Pons (tissue), 1 donor: Measurements from ENCODE around the gene TM4SF4.
"Not testable (repeated sequence)": the region's sequence is repeated elsewhere in the genome, so short reads cannot be mapped to it uniquely, and the experiment has no call there.

Experiments used
- DNase-seq: peaks from one replicate; pipeline ENCODE4 v3.0.0-alpha.2; 2016; ENCODE audit warnings: low spot score

Gene TM4SF4, protein sequence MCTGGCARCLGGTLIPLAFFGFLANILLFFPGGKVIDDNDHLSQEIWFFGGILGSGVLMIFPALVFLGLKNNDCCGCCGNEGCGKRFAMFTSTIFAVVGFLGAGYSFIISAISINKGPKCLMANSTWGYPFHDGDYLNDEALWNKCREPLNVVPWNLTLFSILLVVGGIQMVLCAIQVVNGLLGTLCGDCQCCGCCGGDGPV

DNA sequence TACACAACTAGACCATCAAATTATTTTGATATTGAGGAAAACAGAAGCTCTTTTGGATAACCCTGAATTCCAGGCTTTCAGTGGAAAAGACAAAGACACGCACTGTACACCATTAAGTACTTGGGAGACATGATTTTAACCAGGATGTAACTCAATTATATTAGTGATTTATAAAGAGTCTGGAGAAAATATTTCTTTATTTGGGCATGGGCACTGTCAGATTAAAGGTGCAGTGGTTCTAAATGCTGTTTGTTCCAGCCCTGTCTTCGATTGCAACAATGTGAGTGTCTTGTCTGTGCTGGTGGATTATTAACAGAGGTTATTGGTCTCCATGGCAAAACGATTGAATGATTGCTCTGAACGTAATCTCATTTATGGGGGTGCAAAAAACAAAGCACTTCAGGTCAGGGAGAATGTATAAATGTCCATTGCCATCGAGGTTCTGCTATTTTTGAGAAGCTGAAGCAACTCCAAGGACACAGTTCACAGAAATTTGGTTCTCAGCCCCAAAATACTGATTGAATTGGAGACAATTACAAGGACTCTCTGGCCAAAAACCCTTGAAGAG, at the start of gene TM4SF4:
Gene TM4SF4, plus strand, starts transcription at position 448 of the 568 bp plus-strand sequence. CDS start 181 bp downstream, outside the sequence.
- no peak for DNase-seq

- no peak for DNase-seq
These were observed 49.6 kb upstream of the TM4SF4 start for GRCh38 chr3:149424918-149425317.

DNA sequence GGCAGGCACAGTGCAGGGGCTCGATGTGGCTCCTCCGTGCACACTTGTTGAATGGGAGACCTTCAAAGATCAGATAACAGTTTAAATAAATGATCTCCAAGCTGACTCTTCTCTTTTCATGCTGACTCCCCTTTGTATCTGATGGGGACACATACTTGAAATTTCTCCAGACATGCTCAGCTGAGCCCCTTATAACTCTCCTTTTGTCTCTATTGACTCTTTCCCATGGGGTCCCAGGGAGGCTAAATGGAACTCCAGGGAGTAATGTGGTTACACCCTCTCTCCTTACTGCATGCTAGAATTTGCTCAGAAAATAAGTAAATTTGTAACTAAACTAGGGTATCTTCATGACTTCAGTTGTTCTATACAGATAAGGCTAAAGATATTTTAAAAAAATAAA, 48.2 kb upstream of the TM4SF4 start:
- DNase-seq, result no peak

DNA sequence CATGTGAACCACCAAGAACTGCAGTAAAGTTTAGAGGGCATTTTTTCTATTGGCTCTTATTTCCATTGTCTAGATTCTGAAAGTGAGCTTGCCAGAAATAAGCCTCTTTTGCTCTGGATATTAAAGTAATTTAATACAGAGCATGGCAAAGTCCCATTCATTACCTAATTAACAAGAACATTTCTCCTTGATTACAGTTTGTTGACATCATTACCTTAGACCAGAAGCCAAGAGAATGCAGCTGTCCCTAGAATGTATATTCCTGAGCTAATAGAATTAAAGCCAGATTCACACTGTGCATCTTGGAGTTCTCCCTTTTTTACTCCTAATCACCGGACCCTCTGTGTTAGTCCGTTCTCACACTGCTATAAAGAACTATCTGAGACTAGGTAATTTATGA, 46.4 kb upstream of the TM4SF4 start:
- no peak for DNase-seq

GRCh38 chr3:149430216-149430615, 44.3 kb upstream of the TM4SF4 start:
- no peak for DNase-seq

DNA sequence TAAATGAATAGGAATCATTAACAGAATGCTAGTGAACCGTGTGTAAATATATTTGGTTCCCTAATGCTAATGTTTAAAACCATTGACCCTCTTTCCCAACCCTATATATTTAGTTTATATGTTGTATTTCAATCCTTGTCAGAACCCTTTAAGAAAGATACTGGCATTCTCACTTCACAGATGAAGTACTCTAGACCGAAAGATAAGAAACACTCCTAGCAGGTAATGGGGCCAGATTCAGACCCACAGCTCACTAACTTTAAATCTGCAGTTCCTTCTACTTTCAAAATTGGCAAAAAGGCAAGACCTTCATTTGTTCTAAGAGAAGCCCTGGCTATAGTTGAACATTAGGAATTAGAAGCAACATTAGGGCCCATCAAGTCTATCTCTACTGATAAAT, 42.3 kb upstream of the TM4SF4 start:
- DNase-seq, result no peak

DNA sequence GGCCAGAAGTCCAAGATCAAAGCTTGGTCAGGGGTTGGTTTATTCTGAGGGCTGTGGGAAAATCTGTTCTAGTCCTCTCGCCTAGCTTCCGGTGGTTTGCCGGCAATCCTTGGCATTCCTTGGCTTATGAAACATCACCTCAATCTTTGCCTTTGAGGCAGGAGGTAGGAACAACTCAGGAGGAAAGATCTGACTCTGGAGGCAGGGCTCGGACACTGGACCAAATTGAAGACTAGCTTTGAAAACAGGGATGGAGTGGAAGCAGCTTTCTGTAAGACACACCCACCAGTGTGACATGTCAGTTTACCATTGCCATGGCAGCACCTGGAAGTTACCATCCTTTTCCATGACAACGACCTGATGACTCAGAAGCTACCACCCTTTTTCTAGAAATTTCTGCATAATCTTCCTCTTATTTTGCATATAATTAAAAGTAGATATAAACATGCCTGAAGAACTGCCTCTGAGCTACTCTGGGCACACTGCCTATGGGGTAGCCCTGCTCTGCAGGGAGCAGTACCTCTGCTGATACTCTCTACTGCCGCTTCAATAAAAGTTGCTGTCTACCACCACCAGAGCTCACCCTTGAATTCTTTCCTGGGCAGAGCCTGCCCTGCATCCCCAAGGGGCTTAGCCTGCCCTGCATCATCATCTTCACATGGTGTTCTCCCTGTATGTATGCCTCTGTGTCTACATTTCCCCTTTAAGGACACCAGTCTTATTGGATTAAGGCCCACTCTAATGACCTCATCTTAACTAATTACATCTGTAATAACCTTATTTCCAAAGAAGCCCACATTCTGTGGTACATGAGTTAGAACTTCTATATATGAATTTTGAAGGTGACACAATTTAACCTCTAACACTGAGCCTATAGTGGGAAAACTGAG, 38.3 kb upstream of the TM4SF4 start:
- DNase-seq, result no peak

- DNase-seq, result no peak
These were observed 37.2 kb upstream of the TM4SF4 start for GRCh38 chr3:149437286-149437685.

GRCh38 chr3:149437710-149438109, 36.8 kb upstream of the TM4SF4 start:
- DNase-seq, result no peak

DNA sequence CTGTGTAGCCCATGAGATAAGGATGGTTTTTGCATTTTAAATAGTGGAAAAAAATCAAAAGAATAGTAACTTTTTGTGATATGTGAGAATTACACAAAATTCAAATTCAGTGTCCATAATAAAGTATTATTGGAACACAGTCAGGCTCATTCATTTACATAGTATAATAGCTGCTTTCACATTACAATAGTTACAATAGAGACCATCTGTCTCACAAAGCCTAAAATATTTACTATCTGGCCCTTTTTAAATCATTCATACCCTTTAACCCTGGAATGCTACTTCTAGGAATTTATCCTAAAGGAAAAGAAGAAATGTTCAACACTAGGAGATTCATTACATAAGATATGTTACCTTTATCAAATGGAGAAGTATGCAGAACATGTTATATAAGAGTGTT, 35.5 kb upstream of the TM4SF4 start:
- DNase-seq, result no peak

- no peak for DNase-seq
These were observed 32.9 kb upstream of the TM4SF4 start for GRCh38 chr3:149441642-149442041.

GRCh38 chr3:149442043-149442442, 32.5 kb upstream of the TM4SF4 start:
- no peak for DNase-seq

- DNase-seq, result no peak
These were observed 31.5 kb upstream of the TM4SF4 start for GRCh38 chr3:149442851-149443544.

- DNase-seq, result no peak
These were observed 31.0 kb upstream of the TM4SF4 start for GRCh38 chr3:149443545-149443912.

- DNase-seq, result not testable (repeated sequence)
These were observed 29.6 kb upstream of the TM4SF4 start for GRCh38 chr3:149444867-149445266.

GRCh38 chr3:149448331-149448831, 26.1 kb upstream of the TM4SF4 start:
- no peak for DNase-seq

- DNase-seq, result no peak
These were observed 25.3 kb upstream of the TM4SF4 start for GRCh38 chr3:149449182-149449581.

DNA sequence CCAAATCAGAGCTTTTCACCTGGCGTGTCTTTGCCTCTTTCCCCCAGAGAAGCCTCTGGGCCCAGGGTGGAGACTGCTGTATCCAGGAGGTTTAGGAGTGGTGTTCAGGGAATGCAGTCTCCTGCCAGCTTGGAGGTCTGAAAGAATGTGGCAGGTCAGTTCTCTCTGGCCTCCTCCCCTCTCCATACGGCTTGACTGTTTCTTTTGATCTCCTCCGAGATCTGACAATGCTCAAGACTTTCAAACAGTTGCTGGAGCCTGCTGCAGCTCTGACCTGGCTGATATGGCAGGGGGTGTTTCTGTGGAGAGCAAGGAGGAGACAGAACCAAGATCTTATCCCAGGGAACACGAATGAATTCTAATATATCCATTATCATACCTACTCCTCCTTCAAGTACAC, 24.7 kb upstream of the TM4SF4 start:
- no peak for DNase-seq

GRCh38 chr3:149450281-149450680, 24.2 kb upstream of the TM4SF4 start:
- DNase-seq, result no peak

GRCh38 chr3:149452036-149452435, 22.5 kb upstream of the TM4SF4 start:
- DNase-seq, result no peak

DNA sequence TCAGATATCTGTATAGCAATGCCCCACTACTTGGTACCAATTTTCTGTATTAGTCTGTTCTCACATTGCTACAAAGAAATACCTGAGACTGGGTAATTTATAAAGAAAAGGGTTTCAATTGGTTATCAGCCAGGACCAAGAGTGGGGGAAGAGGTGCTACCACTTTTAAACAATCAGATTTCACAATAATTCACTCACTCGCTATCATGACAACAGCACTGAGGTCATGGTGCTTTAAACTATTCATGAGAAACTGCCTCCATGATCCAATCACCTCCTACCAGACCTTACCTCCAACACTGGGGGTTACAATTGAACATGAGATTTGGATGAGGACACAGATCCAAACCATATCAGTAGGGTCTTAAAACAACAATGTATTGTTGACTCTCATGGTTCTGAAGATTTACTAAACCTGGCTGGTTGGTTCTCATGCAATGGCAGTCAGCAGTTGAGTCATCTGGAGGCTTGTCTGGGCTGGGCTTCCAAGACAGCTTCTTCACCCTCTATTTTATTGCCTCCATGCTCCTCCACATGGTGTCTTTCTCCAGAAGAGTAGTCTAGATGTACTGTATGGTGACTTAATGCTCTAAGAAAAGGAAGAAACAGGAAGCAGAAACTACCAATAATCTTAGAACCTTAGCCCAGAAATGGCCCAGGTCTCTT, 21.2 kb upstream of the TM4SF4 start:
- no peak for DNase-seq

DNA sequence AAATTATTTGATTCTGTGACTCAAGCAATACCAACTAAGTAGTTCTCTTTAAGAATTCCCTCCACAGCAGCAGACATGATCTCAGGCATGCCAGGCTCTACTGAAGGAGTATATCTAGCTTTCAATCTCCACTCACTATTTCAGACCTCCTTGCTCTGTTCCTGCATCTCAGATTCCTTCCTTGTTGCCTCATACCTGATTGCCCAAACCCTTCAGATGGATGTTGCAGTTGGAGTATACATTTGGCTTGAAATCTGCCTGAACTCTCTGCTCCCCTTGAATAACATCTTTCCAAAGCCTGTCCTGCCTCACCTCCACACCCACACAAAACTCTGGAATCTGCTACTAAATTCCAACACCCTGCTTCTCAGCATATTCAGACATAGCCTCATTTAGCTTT, 19.8 kb upstream of the TM4SF4 start:
- DNase-seq, result no peak
